ENCODE data around the gene RASSF5.

RASSF5 gene

DNA sequence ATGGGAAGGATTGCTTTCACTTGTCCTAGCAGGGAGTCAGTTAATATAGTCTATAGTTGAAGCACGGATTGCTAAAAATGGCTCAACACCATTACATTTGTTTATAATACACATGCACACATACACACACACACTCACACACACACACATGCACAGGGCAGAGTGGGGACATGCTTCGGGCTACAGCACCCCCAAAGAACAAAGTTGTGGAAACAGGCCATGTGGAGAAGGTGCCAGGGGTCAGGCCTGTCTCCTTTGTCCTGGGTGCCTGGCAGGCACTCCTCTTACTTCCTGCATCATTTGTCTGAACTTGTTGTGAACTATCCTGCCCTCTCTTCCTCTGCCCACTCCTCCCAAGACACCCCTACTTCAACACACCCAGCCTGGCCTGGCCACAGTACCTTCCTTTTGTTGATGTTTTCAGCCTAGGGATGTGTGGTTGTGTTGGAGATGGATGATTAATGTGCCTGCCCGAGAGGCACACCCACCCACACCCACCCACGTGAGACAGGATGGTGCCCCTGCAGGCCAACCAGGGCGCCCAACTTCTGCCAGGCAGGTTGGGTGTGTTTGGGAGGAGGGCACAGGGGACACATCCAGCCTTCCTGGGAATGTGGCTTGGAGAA lies 17.5 kb downstream of the RASSF5 start:
- intact Hi-C loops (cut with DNase I; ENCODE audit: low total_unique reads) = no loop called here
- no peak overlapping the region for H3K4me3 ChIP-seq
- no peaks in the 10 kb centered on the region for H3K9me3 ChIP-seq
- TF ChIP-seq CTCF (IDR thresholded peaks at IDR 0.05) = no peak
- H3K27ac ChIP-seq = no peak overlapping the region
- H3K4me1 ChIP-seq = peaks cover 0 to 10% (median 7%) of the 10 kb centered on the region in 4 donors
- peak; percentile 13 to 42 for DNase-seq
- H3K27me3 ChIP-seq = no peaks in the 10 kb centered on the region
- no peaks in the 10 kb centered on the region for H3K36me3 ChIP-seq

DNA sequence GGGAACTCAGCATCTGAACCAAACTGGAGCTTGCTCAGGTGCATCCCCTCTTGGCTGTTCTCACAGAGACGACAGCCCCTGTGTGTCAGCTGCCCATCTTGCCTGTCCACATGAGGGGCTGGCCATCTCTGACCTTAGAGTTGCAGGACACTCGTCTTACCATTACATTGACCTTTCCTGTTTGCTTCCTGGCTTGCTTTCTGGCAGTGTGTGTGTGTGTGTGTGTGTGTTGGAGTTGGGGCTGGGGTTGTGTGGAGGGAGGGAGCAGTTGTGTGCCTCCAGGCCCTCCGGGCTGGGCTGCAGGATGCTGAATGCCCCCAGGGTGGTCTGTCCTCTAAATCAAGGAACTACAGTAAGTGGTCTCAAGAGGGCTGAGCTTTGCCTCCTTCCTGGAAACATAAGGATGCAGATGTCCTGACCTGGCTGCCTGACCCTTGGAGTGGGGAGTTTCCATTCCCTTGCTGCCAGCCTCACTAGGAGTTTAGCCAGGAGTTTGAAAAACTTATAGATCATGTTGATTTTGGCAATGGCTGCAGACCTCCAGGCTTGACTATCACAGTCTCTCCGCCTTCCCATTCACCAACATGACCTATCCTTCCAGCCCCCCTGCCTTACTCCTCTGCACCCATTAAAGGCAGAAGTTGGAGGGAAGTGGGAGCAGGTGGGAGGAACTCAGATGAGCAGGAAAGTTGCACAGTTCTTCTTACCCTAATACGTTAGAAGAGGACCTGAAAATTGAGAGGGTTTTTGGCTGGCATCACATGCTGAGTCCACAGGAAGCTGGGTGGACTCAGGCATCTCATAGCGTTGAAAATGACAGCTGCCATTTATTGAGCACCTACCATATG lies 19.0 kb downstream of the RASSF5 start:
- Histone ChIP-seq H3K9me3 (no peaks in the 10 kb centered on the region), H3K36me3 (no peaks in the 10 kb centered on the region), H3K4me3 (no peak overlapping the region), H3K27me3 (no peaks in the 10 kb centered on the region), H3K27ac (no peak overlapping the region), H3K4me1 (peaks cover 0 to 10% (median 7%) of the 10 kb centered on the region in 4 donors)
- peak; percentile 5 to 34 for DNase-seq
- TF ChIP-seq CTCF (IDR thresholded peaks at IDR 0.05) = no peak
- intact Hi-C loops (cut with DNase I; ENCODE audit: low total_unique reads) = no loop called here

DNA sequence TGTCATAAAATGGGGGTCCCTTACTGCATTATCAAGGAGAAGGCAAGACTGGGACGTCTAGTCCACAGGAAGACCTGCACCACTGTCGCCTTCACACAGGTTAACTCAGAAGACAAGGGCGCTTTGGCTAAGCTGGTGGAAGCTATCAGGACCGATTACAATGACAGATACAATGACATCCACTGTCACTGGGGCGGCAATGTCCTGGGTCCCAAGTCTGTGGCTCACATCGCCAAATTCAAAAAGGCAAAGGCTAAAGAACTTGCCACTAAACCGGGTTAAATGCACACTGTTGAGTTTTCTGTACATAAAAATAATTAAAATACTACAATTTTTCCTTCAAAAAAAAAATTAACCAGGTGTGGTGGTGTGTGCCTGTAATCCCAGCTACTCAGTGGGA lies 22.1 kb downstream of the RASSF5 start:
- Histone ChIP-seq H3K9me3 (no peaks in the 10 kb centered on the region), H3K27me3 (no peaks in the 10 kb centered on the region), H3K27ac (no peak overlapping the region), H3K36me3 (no peaks in the 10 kb centered on the region), H3K4me3 (no peak overlapping the region), H3K4me1 (peaks cover 0 to 11% (median 8%) of the 10 kb centered on the region in 4 donors)
- DNase-seq = peak in 1 of 2 donors; percentile 0
- TF ChIP-seq CTCF (IDR thresholded peaks at IDR 0.05) = no peak
- intact Hi-C loops (cut with DNase I; ENCODE audit: low total_unique reads) = no loop called here

DNA sequence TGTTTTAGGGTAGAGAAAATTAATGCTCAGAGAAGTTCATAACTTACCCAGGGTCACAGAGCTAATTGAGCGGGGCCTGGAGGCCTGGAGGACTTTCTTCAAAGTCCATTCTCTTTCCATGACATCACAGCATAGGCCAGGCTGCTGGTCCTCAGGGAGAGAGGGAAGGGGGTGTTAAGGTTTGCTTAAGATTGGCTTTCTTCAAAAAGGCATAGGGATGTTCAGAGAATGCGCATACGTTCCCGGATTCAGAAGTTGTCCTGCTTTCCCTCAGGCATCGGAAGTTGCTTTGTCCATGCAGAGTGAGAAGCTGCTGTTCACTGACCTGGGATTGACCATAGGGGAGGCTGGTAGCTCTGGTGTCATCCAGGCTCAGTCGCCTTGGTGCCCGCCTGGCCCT lies 25.0 kb downstream of the RASSF5 start:
- H3K4me1 ChIP-seq = peaks cover 0 to 11% (median 7%) of the 10 kb centered on the region in 4 donors
- no peaks in the 10 kb centered on the region for H3K27me3 ChIP-seq
- no peaks in the 10 kb centered on the region for H3K36me3 ChIP-seq
- no peak for DNase-seq
- H3K4me3 ChIP-seq = no peak overlapping the region
- no peak for TF ChIP-seq CTCF (IDR thresholded peaks at IDR 0.05)
- no peak overlapping the region for H3K27ac ChIP-seq
- intact Hi-C loops (cut with DNase I; ENCODE audit: low total_unique reads) = no loop called here
- H3K9me3 ChIP-seq = no peaks in the 10 kb centered on the region

DNA sequence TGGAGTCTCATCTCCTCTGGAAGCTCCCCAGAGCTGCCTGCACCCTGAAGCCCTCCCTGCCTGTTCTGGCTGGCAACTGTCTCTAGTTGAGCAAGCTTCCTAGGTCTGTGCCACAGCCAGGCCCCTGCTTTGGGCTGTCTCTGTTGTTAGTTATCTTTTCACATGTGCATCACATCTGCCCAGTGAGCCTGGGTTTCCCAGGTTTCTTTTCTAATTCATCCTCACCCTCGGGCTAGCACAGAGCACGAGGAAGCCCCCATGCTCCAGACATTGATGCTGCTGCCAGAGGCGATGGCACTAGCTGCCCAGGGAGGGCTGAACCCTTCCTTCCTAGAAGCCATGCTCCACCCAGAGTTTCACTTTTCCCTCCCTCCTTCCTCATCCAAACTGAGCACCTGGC lies 27.2 kb downstream of the RASSF5 start:
- Histone ChIP-seq H3K4me3 (no peak overlapping the region), H3K27ac (no peak overlapping the region), H3K4me1 (peaks cover 0 to 18% (median 11%) of the 10 kb centered on the region in 4 donors), H3K27me3 (no peaks in the 10 kb centered on the region), H3K9me3 (no peaks in the 10 kb centered on the region), H3K36me3 (no peaks in the 10 kb centered on the region)
- intact Hi-C loops (cut with DNase I; ENCODE audit: low total_unique reads) = no loop called here
- DNase-seq = no peak
- TF ChIP-seq CTCF (IDR thresholded peaks at IDR 0.05) = no peak
